HEK293 (cell line): ENCODE data around the gene LIN7A.

Experiments used
- CTCF ChIA-PET: fragments of 350-600 bp; formaldehyde crosslinking; extraction: SDS; loops from one replicate; lab custom pipeline; 2021; ENCODE audit warnings: antibody characterized with exemption; lab: Yijun Ruan, JAX
- POLR2A ChIA-PET: fragments of 300-600 bp; formaldehyde crosslinking; extraction: SDS; loops from one replicate; lab custom pipeline; 2020; ENCODE audit warnings: antibody characterized with exemption, inconsistent platforms; lab: Yijun Ruan, JAX
- H3K27ac ChIP-seq: fragments of 200-500 bp; sonication (Bioruptor generic); 2 replicates; pipeline ENCODE4 v1.5.1; 2014; ENCODE audit warnings: low read depth, low read length, control low read depth, inconsistent platforms; ENCODE audit errors: extremely low read depth
- H3K36me3 ChIP-seq, 2 experiments: fragments of 200-500 bp in 1 of 2; sonication (Bioruptor generic) in 1 of 2; 1 replicate in 1 of 2; 2 replicates in 1 of 2; pipeline ENCODE4 v1.5.1; 2014 to 2017; ENCODE audit warnings: inconsistent platforms in 2 of 2, low read length in 2 of 2; ENCODE audit not compliant: control insufficient read depth in 2 of 2, insufficient read depth in 1 of 2
- H3K4me1 ChIP-seq: fragments of 200-500 bp; sonication (Bioruptor generic); 2 replicates; pipeline ENCODE4 v1.5.1; 2014; ENCODE audit warnings: mild to moderate bottlenecking, low read length, inconsistent platforms; ENCODE audit not compliant: control insufficient read depth, insufficient read depth
- H3K4me3 ChIP-seq: 2 replicates; pipeline ENCODE4 v1.5.1; 2011; ENCODE audit warnings: low read depth, mild to moderate bottlenecking, control low read depth, low read length, moderate library complexity
- H3K9me3 ChIP-seq: fragments of 200-500 bp; sonication (Bioruptor generic); 2 replicates; pipeline ENCODE4 v1.5.1; 2014; ENCODE audit warnings: low read depth, low read length, inconsistent platforms; ENCODE audit not compliant: control insufficient read depth, insufficient read depth
- HOXC10 ChIP-seq: sonication (generic); formaldehyde crosslinking; IDR thresholded peaks from 2 replicates; pipeline ENCODE4 v1.8.1; 2023; ENCODE audit warnings: mild to moderate bottlenecking, missing genetic modification reagents
- HOXD13 ChIP-seq: sonication (generic); formaldehyde crosslinking; IDR thresholded peaks from 2 replicates; pipeline ENCODE4 v1.8.0; 2022; ENCODE audit warnings: missing genetic modification reagents, borderline replicate concordance
- KLF7 ChIP-seq: fragments of 450-650 bp; formaldehyde crosslinking; IDR thresholded peaks from 2 replicates; pipeline ENCODE4 v1.5.1; 2016; ENCODE audit warnings: missing biosample characterization, missing genetic modification characterization, borderline replicate concordance
- MZF1 ChIP-seq: fragments of 450-650 bp; formaldehyde crosslinking; IDR thresholded peaks from 2 replicates; pipeline ENCODE4 v1.5.1; 2017; ENCODE audit warnings: missing biosample characterization, missing genetic modification characterization, borderline replicate concordance
- OSR2 ChIP-seq: fragments of 450-650 bp; formaldehyde crosslinking; IDR thresholded peaks from 2 replicates; pipeline ENCODE4 v1.5.1; 2016; ENCODE audit warnings: missing biosample characterization, missing genetic modification characterization
- ZEB2 ChIP-seq: fragments of 450-650 bp; formaldehyde crosslinking; IDR thresholded peaks from 2 replicates; pipeline ENCODE4 v1.5.1; 2016; ENCODE audit warnings: missing biosample characterization, missing genetic modification characterization
- ZNF10 ChIP-seq: fragments of 450-650 bp; formaldehyde crosslinking; IDR thresholded peaks from 2 replicates; pipeline ENCODE4 v1.5.1; 2017; ENCODE audit warnings: missing biosample characterization, missing genetic modification characterization
- ZNF274 ChIP-seq, 2 experiments: fragments of 200-500 bp in 1 of 2; fragments of 450-650 bp in 1 of 2; sonication (Bioruptor generic) in 1 of 2; formaldehyde crosslinking in 1 of 2; IDR thresholded peaks; 2 replicates each; pipeline versions ENCODE4 v1.5.1 to v1.6.1; 2014 to 2016; ENCODE audit warnings: borderline replicate concordance in 1 of 2, inconsistent platforms in 1 of 2, low read length in 1 of 2, missing biosample characterization in 1 of 2, missing genetic modification characterization in 1 of 2
- ZNF548 ChIP-seq: fragments of 450-650 bp; formaldehyde crosslinking; IDR thresholded peaks from 2 replicates; pipeline ENCODE4 v1.5.1; 2016; ENCODE audit warnings: missing biosample characterization, missing genetic modification characterization
- ZNF596 ChIP-seq: fragments of 450-650 bp; IDR thresholded peaks from 2 replicates; pipeline ENCODE4 v1.5.0; 2018; ENCODE audit warnings: missing biosample characterization, mild to moderate bottlenecking, missing genetic modification characterization, moderate library complexity
- ZNF626 ChIP-seq: fragments of 450-650 bp; sonication (Bioruptor Pico); formaldehyde crosslinking; IDR thresholded peaks from 2 replicates; pipeline ENCODE4 v1.5.1; 2018; ENCODE audit warnings: missing biosample characterization, missing genetic modification characterization, inconsistent platforms
- ZNF677 ChIP-seq: fragments of 450-650 bp; IDR thresholded peaks from 2 replicates; pipeline ENCODE4 v1.5.0; 2018; ENCODE audit warnings: missing biosample characterization, mild to moderate bottlenecking, missing genetic modification characterization, moderate library complexity
- ZNF776 ChIP-seq: fragments of 450-650 bp; formaldehyde crosslinking; IDR thresholded peaks from 2 replicates; pipeline ENCODE4 v1.5.0; 2017; ENCODE audit warnings: missing biosample characterization, missing genetic modification characterization, borderline replicate concordance
- ZNF777 ChIP-seq: fragments of 450-650 bp; formaldehyde crosslinking; IDR thresholded peaks from 2 replicates; pipeline ENCODE4 v1.5.1; 2017; ENCODE audit warnings: missing biosample characterization, missing genetic modification characterization, borderline replicate concordance
- ZNF791 ChIP-seq: fragments of 450-650 bp; formaldehyde crosslinking; IDR thresholded peaks from 2 replicates; pipeline ENCODE4 v1.5.1; 2016; ENCODE audit warnings: missing biosample characterization, missing genetic modification characterization
- TF ChIP-seq, protein P1 (sequence below): fragments of 450-650 bp; formaldehyde crosslinking; IDR thresholded peaks from 2 replicates; pipeline ENCODE4 v1.5.1; 2016; ENCODE audit warnings: missing biosample characterization, missing genetic modification characterization
- TF ChIP-seq, protein P2 (sequence below): fragments of 450-650 bp; formaldehyde crosslinking; IDR thresholded peaks from 2 replicates; pipeline ENCODE4 v1.5.1; 2016; ENCODE audit warnings: missing biosample characterization, missing genetic modification characterization
- TF ChIP-seq, protein P3 (sequence below): fragments of 450-650 bp; formaldehyde crosslinking; IDR thresholded peaks from 2 replicates; pipeline ENCODE4 v1.5.1; 2016; ENCODE audit warnings: missing biosample characterization, missing genetic modification characterization
- TF ChIP-seq, protein P4 (sequence below): fragments of 450-650 bp; formaldehyde crosslinking; IDR thresholded peaks from 2 replicates; pipeline ENCODE4 v1.5.1; 2016; ENCODE audit warnings: missing biosample characterization, missing genetic modification characterization, borderline replicate concordance
- TF ChIP-seq, protein P5 (sequence below): fragments of 450-650 bp; formaldehyde crosslinking; IDR thresholded peaks from 2 replicates; pipeline ENCODE4 v1.5.1; 2016; ENCODE audit warnings: missing biosample characterization, missing genetic modification characterization
- TF ChIP-seq, protein P6 (sequence below): fragments of 450-650 bp; IDR thresholded peaks from 2 replicates; pipeline ENCODE4 v1.5.1; 2018; ENCODE audit warnings: missing biosample characterization, missing genetic modification characterization

LIN7A gene

DNA sequence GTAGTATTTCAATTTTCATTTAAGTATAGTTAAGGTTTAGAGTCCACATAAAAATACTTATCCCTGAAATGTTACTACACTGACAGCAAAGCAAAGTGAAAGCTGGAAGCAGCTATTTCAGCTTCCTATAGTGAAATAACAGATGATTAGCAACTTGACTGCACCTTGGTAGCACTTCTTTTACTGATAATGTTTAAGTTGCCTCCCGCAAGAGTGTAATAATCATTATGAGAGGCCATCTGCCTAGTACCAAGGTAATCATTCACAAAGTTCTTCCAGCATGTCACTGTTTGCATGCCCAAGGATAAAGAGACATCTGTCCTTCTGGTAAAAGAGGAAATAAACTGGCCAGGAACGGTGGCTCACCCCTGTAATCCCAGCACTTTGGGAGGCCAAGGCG, 69.8 kb downstream of the LIN7A start:
- TF ChIP-seq ZNF626: no peak
- TF ChIP-seq OSR2 (tag by site-specific recombination): no peak
- TF ChIP-seq ZNF677 (tag by site-specific recombination): no peak
- TF ChIP-seq, protein P1, sequence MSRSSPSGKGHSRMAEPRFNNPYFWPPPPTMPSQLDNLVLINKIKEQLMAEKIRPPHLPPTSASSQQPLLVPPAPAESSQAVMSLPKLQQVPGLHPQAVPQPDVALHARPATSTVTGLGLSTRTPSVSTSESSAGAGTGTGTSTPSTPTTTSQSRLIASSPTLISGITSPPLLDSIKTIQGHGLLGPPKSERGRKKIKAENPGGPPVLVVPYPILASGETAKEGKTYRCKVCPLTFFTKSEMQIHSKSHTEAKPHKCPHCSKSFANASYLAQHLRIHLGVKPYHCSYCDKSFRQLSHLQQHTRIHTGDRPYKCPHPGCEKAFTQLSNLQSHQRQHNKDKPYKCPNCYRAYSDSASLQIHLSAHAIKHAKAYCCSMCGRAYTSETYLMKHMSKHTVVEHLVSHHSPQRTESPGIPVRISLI (tag by site-specific recombination): no peak
- no peak for TF ChIP-seq ZNF791 (tag by site-specific recombination)
- TF ChIP-seq MZF1: no peak
- no peak for TF ChIP-seq ZNF776 (tag by site-specific recombination)
- TF ChIP-seq ZNF274 (IDR thresholded peaks at IDR 0.05; ENCODE audit: low read length): no peak
- no peak for TF ChIP-seq ZNF274 (tag by site-specific recombination; IDR thresholded peaks at IDR 0.05; ENCODE audit: borderline replicate concordance)
- TF ChIP-seq, protein P2, sequence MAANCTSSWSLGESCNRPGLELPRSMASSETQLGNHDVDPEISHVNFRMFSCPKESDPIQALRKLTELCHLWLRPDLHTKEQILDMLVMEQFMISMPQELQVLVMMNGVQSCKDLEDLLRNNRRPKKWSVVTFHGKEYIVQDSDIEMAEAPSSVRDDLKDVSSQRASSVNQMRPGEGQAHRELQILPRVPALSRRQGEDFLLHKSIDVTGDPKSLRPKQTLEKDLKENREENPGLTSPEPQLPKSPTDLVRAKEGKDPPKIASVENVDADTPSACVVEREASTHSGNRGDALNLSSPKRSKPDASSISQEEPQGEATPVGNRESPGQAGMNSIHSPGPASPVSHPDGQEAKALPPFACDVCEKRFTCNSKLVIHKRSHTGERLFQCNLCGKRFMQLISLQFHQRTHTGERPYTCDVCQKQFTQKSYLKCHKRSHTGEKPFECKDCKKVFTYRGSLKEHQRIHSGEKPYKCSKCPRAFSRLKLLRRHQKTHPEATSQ (tag by site-specific recombination): no peak
- TF ChIP-seq ZNF10 (tag by site-specific recombination): no peak
- no peak for TF ChIP-seq ZNF548 (tag by site-specific recombination)
- no peak for TF ChIP-seq ZEB2 (tag by site-specific recombination)
- no peak for TF ChIP-seq HOXD13 (CRISPR knock-in tag)
- TF ChIP-seq, protein P3, sequence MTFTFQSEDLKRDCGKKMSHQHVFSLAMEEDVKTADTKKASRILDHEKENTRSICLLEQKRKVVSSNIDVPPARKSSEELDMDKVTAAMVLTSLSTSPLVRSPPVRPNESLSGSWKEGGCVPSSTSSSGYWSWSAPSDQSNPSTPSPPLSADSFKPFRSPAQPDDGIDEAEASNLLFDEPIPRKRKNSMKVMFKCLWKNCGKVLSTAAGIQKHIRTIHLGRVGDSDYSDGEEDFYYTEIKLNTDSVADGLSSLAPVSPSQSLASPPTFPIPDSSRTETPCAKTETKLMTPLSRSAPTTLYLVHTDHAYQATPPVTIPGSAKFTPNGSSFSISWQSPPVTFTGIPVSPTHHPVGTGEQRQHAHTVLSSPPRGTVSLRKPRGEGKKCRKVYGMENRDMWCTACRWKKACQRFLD (tag by site-specific recombination): no peak
- TF ChIP-seq, protein P4, sequence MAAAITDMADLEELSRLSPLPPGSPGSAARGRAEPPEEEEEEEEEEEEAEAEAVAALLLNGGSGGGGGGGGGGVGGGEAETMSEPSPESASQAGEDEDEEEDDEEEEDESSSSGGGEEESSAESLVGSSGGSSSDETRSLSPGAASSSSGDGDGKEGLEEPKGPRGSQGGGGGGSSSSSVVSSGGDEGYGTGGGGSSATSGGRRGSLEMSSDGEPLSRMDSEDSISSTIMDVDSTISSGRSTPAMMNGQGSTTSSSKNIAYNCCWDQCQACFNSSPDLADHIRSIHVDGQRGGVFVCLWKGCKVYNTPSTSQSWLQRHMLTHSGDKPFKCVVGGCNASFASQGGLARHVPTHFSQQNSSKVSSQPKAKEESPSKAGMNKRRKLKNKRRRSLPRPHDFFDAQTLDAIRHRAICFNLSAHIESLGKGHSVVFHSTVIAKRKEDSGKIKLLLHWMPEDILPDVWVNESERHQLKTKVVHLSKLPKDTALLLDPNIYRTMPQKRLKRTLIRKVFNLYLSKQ (tag by site-specific recombination): no peak
- no peak for TF ChIP-seq ZNF777 (tag by site-specific recombination)
- no peak for TF ChIP-seq ZNF596 (tag by site-specific recombination)
- Histone ChIP-seq H3K27ac (no peak overlapping the region), H3K36me3 (no peaks in the 10 kb centered on the region), H3K9me3 (no peaks in the 10 kb centered on the region), H3K4me1 (no peaks in the 10 kb centered on the region), H3K4me3 (no peak overlapping the region)
- ChIA-PET POLR2A (no interaction called here), CTCF (interaction anchor here (0.6 kb wide), 1 partner anchor 390 kb away, joined by 5 read pairs; no protein-coding TSS in a partner anchor)

DNA sequence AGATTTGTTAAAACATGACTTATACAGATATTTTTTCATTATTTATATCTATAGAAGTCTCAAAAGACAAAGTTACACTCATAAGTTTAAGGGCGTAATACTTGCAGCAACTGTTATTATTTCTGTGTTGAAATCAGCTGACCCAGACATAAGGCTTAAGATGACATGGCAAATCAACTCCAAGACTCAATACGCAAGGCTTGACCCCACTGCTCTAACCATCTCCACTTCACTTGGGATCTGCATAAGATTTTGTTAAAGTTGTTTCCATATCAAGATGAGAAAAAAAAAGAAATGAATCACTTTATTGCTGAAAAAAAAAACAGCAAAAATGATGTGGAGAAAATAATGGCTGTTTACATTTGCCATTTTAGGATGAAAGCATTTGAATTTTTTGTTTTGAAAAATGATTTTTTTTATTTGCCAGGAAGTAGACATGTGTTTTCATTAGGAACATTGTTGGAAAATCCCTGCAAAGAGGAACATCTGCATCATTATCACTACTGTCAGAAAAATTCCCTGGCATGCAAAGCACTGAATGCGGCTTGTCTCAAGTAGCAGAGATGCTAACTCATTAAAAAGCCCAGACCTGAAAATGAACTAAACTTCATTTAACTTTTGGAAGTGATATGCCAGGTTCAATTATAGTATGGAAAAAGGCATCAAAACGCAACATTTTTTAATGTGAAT, 73.5 kb downstream of the LIN7A start:
- TF ChIP-seq, protein P5, sequence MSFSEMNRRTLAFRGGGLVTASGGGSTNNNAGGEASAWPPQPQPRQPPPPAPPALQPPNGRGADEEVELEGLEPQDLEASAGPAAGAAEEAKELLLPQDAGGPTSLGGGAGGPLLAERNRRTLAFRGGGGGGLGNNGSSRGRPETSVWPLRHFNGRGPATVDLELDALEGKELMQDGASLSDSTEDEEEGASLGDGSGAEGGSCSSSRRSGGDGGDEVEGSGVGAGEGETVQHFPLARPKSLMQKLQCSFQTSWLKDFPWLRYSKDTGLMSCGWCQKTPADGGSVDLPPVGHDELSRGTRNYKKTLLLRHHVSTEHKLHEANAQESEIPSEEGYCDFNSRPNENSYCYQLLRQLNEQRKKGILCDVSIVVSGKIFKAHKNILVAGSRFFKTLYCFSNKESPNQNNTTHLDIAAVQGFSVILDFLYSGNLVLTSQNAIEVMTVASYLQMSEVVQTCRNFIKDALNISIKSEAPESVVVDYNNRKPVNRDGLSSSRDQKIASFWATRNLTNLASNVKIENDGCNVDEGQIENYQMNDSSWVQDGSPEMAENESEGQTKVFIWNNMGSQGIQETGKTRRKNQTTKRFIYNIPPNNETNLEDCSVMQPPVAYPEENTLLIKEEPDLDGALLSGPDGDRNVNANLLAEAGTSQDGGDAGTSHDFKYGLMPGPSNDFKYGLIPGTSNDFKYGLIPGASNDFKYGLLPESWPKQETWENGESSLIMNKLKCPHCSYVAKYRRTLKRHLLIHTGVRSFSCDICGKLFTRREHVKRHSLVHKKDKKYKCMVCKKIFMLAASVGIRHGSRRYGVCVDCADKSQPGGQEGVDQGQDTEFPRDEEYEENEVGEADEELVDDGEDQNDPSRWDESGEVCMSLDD (tag by site-specific recombination): no peak
- TF ChIP-seq KLF7 (tag by site-specific recombination) (no peak), HOXC10 (CRISPR knock-in tag) (no peak), ZNF626 (no peak)
- TF ChIP-seq, protein P6, sequence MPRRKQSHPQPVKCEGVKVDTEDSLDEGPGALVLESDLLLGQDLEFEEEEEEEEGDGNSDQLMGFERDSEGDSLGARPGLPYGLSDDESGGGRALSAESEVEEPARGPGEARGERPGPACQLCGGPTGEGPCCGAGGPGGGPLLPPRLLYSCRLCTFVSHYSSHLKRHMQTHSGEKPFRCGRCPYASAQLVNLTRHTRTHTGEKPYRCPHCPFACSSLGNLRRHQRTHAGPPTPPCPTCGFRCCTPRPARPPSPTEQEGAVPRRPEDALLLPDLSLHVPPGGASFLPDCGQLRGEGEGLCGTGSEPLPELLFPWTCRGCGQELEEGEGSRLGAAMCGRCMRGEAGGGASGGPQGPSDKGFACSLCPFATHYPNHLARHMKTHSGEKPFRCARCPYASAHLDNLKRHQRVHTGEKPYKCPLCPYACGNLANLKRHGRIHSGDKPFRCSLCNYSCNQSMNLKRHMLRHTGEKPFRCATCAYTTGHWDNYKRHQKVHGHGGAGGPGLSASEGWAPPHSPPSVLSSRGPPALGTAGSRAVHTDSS (tag by site-specific recombination): no peak
- ChIA-PET POLR2A (no interaction called here), CTCF (no interaction called here)
- Histone ChIP-seq H3K27ac (no peak overlapping the region), H3K9me3 (no peaks in the 10 kb centered on the region), H3K4me1 (no peaks in the 10 kb centered on the region), H3K4me3 (no peak overlapping the region), H3K36me3 (no peaks in the 10 kb centered on the region)
